ENCODE measurements around the gene CHPF2. TPM values are rescaled to one million over a fixed set of nuclear protein-coding genes. Genes with fewer than 3 reads are reported as not detected.

The CHPF2 gene
- polyA plus RNA-seq, 3 donors, result 34.4 to 38.0 (median 36.0) TPM

GRCh38 chr7:151255390-151255789 is 23.1 kb downstream of the CHPF2 start:
- Mint-ChIP-seq H3K36me3 (peaks cover 28 to 63% of the 10 kb centered on the region in 2 donors), H3K9me3 (peaks cover 0 to 11% (median 8%) of the 10 kb centered on the region in 7 donors), H3K4me3 (peak overlapping the region in 1 of 2 donors; percentile 43), H3K27me3 (ENCODE audit: low read depth in 3 of 3) (peaks cover 44 to 61% (median 55%) of the 10 kb centered on the region in 3 donors), H3K4me1 (peaks cover 24% of the 10 kb centered on the region), H3K27ac (no peak overlapping the region)
- intact Hi-C loops (cut with micrococcal nuclease), result no loop called here
- Histone ChIP-seq H3K79me2 (ENCODE audit: insufficient read depth, low read length) (no peaks in the 10 kb centered on the region), H2AFZ (ENCODE audit: insufficient read depth, low read depth, low read length, poor library complexity, severe bottlenecking) (no peak overlapping the region), H3K27me3 (ENCODE audit: control insufficient read depth in 2 of 2, insufficient read depth in 2 of 2, low read length in 2 of 2) (peaks cover 23 to 37% of the 10 kb centered on the region in 2 donors), H3K4me2 (replicated peaks; ENCODE audit: extremely low read depth, low read length, poor library complexity, severe bottlenecking) (no peak overlapping the region), H3K9me3 (replicated peaks in 1 of 2; ENCODE audit: control insufficient read depth in 1 of 2, insufficient read depth in 1 of 2, low read length in 2 of 2) (peaks cover 0 to 8% of the 10 kb centered on the region in 2 donors), H3K27ac (ENCODE audit: low read depth in 1 of 2, low read length in 2 of 2) (no peak overlapping the region), H3K9ac (ENCODE audit: insufficient read depth, low read length, poor library complexity, severe bottlenecking) (no peak overlapping the region), H3K4me3 (replicated peaks in 1 of 3; ENCODE audit: low read depth in 2 of 3, low read length in 3 of 3) (no peak overlapping the region), H3K36me3 (replicated peaks in 1 of 2; ENCODE audit: control insufficient read depth in 1 of 2, insufficient read depth in 2 of 2, low read length in 2 of 2) (no peaks in the 10 kb centered on the region), H4K20me1 (ENCODE audit: insufficient read depth, low read length) (peaks cover 81% of the 10 kb centered on the region), H3K4me1 (ENCODE audit: control insufficient read depth in 1 of 2, insufficient read depth in 2 of 2, low read length in 2 of 2) (peaks cover 9 to 10% of the 10 kb centered on the region in 2 donors)
- TF ChIP-seq CTCF (IDR thresholded peaks at IDR 0.05), result no peak
- 95% methylated on average over 7 of the region's 7 CpGs for WGBS (ENCODE audit: insufficient coverage)
- DNase-seq, result no peak

- Mint-ChIP-seq H3K36me3 (peaks cover 19 to 58% of the 10 kb centered on the region in 2 donors), H3K4me3 (no peak overlapping the region), H3K27me3 (ENCODE audit: low read depth in 3 of 3) (peaks cover 34 to 53% (median 45%) of the 10 kb centered on the region in 3 donors), H3K4me1 (peaks cover 15% of the 10 kb centered on the region), H3K27ac (no peak overlapping the region), H3K9me3 (peaks cover 0 to 7% (median 5%) of the 10 kb centered on the region in 7 donors)
- no peak for TF ChIP-seq CTCF (IDR thresholded peaks at IDR 0.05)
- no peak for DNase-seq
- Histone ChIP-seq H4K20me1 (ENCODE audit: insufficient read depth, low read length) (peaks cover 81% of the 10 kb centered on the region), H2AFZ (ENCODE audit: insufficient read depth, low read depth, low read length, poor library complexity, severe bottlenecking) (no peak overlapping the region), H3K4me3 (replicated peaks in 1 of 3; ENCODE audit: low read depth in 2 of 3, low read length in 3 of 3) (no peak overlapping the region), H3K9ac (ENCODE audit: insufficient read depth, low read length, poor library complexity, severe bottlenecking) (no peak overlapping the region), H3K36me3 (replicated peaks in 1 of 2; ENCODE audit: control insufficient read depth in 1 of 2, insufficient read depth in 2 of 2, low read length in 2 of 2) (no peaks in the 10 kb centered on the region), H3K4me1 (ENCODE audit: control insufficient read depth in 1 of 2, insufficient read depth in 2 of 2, low read length in 2 of 2) (peaks cover 9 to 10% of the 10 kb centered on the region in 2 donors), H3K4me2 (replicated peaks; ENCODE audit: extremely low read depth, low read length, poor library complexity, severe bottlenecking) (no peak overlapping the region), H3K27ac (ENCODE audit: low read depth in 1 of 2, low read length in 2 of 2) (no peak overlapping the region), H3K27me3 (ENCODE audit: control insufficient read depth in 2 of 2, insufficient read depth in 2 of 2, low read length in 2 of 2) (peaks cover 14 to 26% of the 10 kb centered on the region in 2 donors), H3K9me3 (replicated peaks in 1 of 2; ENCODE audit: control insufficient read depth in 1 of 2, insufficient read depth in 1 of 2, low read length in 2 of 2) (no peaks in the 10 kb centered on the region), H3K79me2 (ENCODE audit: insufficient read depth, low read length) (no peaks in the 10 kb centered on the region)
- intact Hi-C loops (cut with micrococcal nuclease), result no loop called here
- WGBS (ENCODE audit: insufficient coverage), result 96% methylated on average over 16 of the region's 16 CpGs
These were observed 24.2 kb downstream of the CHPF2 start for GRCh38 chr7:151256410-151257045.

All from CD14-positive monocyte (primary cell).